HG03139 (cell line): ENCODE measurements around the gene LCE1D.

ENCODE experiments used
- ATAC-seq: cut with Tn5 transposase; IDR thresholded peaks from one replicate; pipeline ENCODE4 v1.9.1; 2021; ENCODE audit not compliant: unreplicated experiment

The LCE1D gene

DNA sequence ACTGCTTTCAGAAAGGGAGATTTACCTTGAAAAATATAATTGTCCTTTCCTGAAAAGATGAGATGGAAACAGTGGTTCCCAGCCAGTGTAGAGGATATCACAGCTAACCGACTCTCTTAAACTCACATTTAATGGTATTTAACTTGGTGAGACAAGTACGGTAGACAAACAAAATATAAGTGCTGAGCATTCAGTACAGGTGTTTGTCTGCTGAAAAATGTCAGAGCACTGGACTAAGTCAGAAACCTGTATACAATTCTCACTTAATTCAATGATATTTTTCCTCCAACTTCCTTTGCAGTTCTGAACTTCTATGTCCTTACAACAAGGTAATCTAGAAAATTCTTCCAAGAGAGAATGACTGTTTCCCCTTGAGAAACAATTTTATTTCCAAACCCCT, 15.2 kb downstream of the LCE1D start, which contains the start of gene LCE1B:
Gene LCE1B (plus strand): TSS at position 301 of the 400 bp plus-strand sequence. CDS start 476 bp downstream, outside the sequence.
- ATAC-seq, result no peak

- no peak for ATAC-seq
Measured at GRCh38 chr1:152817309-152817708, 20.8 kb downstream of the LCE1D start.

GRCh38 chr1:152823294-152823693, 26.8 kb downstream of the LCE1D start:
- no peak for ATAC-seq

DNA sequence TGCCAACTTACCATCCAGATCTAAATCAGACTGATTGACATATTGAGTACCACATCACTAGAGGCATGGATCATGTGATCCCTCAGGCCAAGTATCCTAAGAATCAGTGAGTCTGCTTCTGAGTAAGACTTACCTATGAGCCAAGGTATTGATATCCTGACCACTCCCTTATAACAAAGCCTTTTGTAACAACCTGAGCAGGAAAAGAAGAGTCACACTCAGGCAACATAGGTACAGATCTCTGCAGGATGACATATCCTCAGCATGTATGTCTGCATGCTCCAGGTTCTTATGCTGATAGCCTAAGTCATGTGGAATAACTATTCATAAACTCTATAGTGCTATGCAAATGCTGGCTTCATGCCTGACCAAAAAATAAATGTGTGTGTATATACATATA, 28.4 kb downstream of the LCE1D start:
- ATAC-seq, result no peak

DNA sequence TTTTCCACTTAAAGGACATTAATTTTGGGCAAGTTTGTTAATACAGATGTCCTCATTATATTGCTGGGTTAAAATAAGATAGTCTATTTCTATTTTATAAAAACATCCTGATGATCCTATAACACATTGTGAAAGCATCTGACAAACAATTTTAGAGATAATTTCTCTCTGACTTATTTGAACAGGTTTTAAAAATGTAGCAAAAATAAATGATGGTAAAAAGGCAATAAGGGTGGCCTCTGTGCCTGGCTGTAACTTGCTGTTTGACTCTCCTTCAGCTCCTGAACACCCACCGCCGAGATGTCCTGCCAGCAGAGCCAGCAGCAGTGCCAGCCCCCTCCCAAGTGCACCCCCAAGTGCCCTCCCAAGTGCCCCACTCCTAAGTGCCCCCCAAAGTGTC, 30.7 kb downstream of the LCE1D start, which contains the start of gene LCE1A:
Gene LCE1A (plus strand): TSS at position 301 of the 400 bp plus-strand sequence. CDS start 0 bp downstream, at position 301.
- ATAC-seq, result no peak

- ATAC-seq, result no peak
Measured at GRCh38 chr1:152836870-152837269, 40.3 kb downstream of the LCE1D start.

- no peak for ATAC-seq
Measured at GRCh38 chr1:152842556-152842955, 46.0 kb downstream of the LCE1D start, which contains the start of gene LCE6A. LCE6A (plus strand) TSS chr1:152842856; CDS start chr1:152843521, 665 bp downstream.
